ENCODE measurements around the gene SFMBT1.

GRCh38 chr3:52986938-52987337 is 58.9 kb downstream of the SFMBT1 start:
- TF ChIP-seq CTCF (IDR thresholded peaks at IDR 0.05) (no peak), EP300 (IDR thresholded peaks at IDR 0.05) (no peak)

Measured in ovary (tissue), 3 donors.